ENCODE results near the gene IDUA. TPM values are rescaled to one million over a fixed set of nuclear protein-coding genes. Genes with fewer than 3 reads are reported as not detected.

The IDUA gene
- total and polyA plus RNA-seq, 10 of the 15 experiments (the other 5 are each of a cell fraction or from before 2014, with no cell fraction given), result 0.05 to 7.6 (median 1.4) TPM; not detected in 1

- no peak for TF ChIP-seq NR2F1 (conservative IDR thresholded peaks at IDR 0.05)
- no peak for TF ChIP-seq CREB1 (IDR thresholded peaks at IDR 0.05; ENCODE audit: low read depth)
- TF ChIP-seq CHD4 (IDR thresholded peaks at IDR 0.05), result no peak
- TF ChIP-seq NKRF (conservative IDR thresholded peaks at IDR 0.05), result no peak
- TF ChIP-seq SPI1 (IDR thresholded peaks at IDR 0.05; ENCODE audit: borderline replicate concordance, insufficient read depth, low read depth, low read length), result no peak
- TF ChIP-seq JUND (IDR thresholded peaks at IDR 0.05; ENCODE audit: low read depth, low read length), result no peak
Measured at GRCh38 chr4:1035510-1035909, 48.7 kb downstream of the IDUA start (continued).

- ChIA-PET SMC1A (ENCODE audit: uncharacterized antibody, unreplicated experiment) (no interaction called here), POLR2A (no interaction called here), RAD21 (ENCODE audit: unreplicated experiment) (no interaction called here), CTCF (no interaction called here)
- H3K79me2 ChIP-seq (ENCODE audit: control insufficient read depth, insufficient read depth, low read length), result no peaks in the 10 kb centered on the region
- no peaks in the 10 kb centered on the region for H3K36me3 ChIP-seq (ENCODE audit: control insufficient read depth in 2 of 2, insufficient read depth in 2 of 2, low read length in 1 of 2)
- no peaks in the 10 kb centered on the region for H3K9me3 ChIP-seq (replicated peaks; ENCODE audit: control insufficient read depth, insufficient read depth, low read length)
- no peaks in the 10 kb centered on the region for H3K27me3 ChIP-seq (replicated peaks in 1 of 2; ENCODE audit: control insufficient read depth in 2 of 2, insufficient read depth in 2 of 2, low read length in 1 of 2)
- in situ Hi-C loops (cut with MboI) (no loop called here), intact Hi-C loops (cut with micrococcal nuclease; ENCODE audit: unreplicated experiment) (no loop called here)
- H3K4me2 ChIP-seq (ENCODE audit: control insufficient read depth, insufficient read depth), result no peak overlapping the region
- no peak overlapping the region for H3K4me3 ChIP-seq
- WGBS (ENCODE audit: insufficient coverage, insufficient replicate concordance, low lambda C conversion rate, missing lambda C conversion rate), result 70% methylated on average over 9 of the region's 15 CpGs
- H3K27ac ChIP-seq (ENCODE audit: control insufficient read depth, insufficient read depth), result no peak overlapping the region
- H2AFZ ChIP-seq (ENCODE audit: control insufficient read depth, low read depth, low read length), result no peak overlapping the region
- DNase-seq (ENCODE audit: low read depth, low spot score) (no peak), FAIRE-seq (no peak), ATAC-seq (no peak; the same call in 2 of the 3 replicates)
- no peaks in the 10 kb centered on the region for H4K20me1 ChIP-seq (ENCODE audit: control insufficient read depth, insufficient read depth)
- H3K4me1 ChIP-seq (ENCODE audit: control insufficient read depth, insufficient read depth, low read length), result no peaks in the 10 kb centered on the region
- no peak overlapping the region for H3K9ac ChIP-seq (ENCODE audit: control insufficient read depth, insufficient read depth, low read length)
- BruUV-seq (replicated peaks), result no TSS peak
- TF ChIP-seq MTA2 (IDR thresholded peaks at IDR 0.05; ENCODE audit: low read depth) (no peak), PRDM15 (CRISPR knock-in tag; IDR thresholded peaks at IDR 0.05) (no peak), ZNF592 (IDR thresholded peaks at IDR 0.05) (no peak), NRF1 (conservative IDR thresholded peaks at IDR 0.05; ENCODE audit: low read depth, low read length) (no peak), ETV6 (conservative IDR thresholded peaks at IDR 0.05 in 1 of 2, IDR thresholded peaks at IDR 0.05 in 1 of 2; ENCODE audit: borderline replicate concordance in 1 of 2, low read depth in 1 of 2) (no peak)
Measured at GRCh38 chr4:1036095-1036494, 49.3 kb downstream of the IDUA start.

All from GM12878 (cell line).